DOHH2 (cell line): ENCODE measurements around the gene HSPB3.

Experiments
- H3F3A ChIP-seq: fragments of 200-600 bp; sonication (generic), shearing (Covaris generic); 2 replicates; pipeline ENCODE4 v1.6.0; 2016; ENCODE audit warnings: antibody characterized with exemption, mild to moderate bottlenecking; ENCODE audit not compliant: control insufficient read depth, insufficient read depth
- H3K27ac ChIP-seq: fragments of 200-600 bp; sonication (generic); 2 replicates; pipeline ENCODE4 v1.5.1; 2014; ENCODE audit warnings: low read depth, mild to moderate bottlenecking, low read length, moderate library complexity
- H3K27me3 ChIP-seq: fragments of 200-600 bp; sonication (generic); 2 replicates; pipeline ENCODE4 v1.6.1; 2014; ENCODE audit warnings: mild to moderate bottlenecking, low read length, mixed read lengths; ENCODE audit not compliant: control insufficient read depth
- H3K36me3 ChIP-seq: fragments of 200-600 bp; sonication (generic); 2 replicates; pipeline ENCODE4 v1.6.1; 2014; ENCODE audit warnings: mild to moderate bottlenecking, low read length, moderate library complexity, mixed read lengths; ENCODE audit not compliant: control insufficient read depth
- H3K4me1 ChIP-seq: fragments of 200-600 bp; sonication (generic); 2 replicates; pipeline ENCODE4 v1.6.1; 2014; ENCODE audit warnings: mild to moderate bottlenecking, low read length, mixed read lengths; ENCODE audit not compliant: control insufficient read depth
- H3K4me2 ChIP-seq: fragments of 200-600 bp; sonication (generic); 2 replicates; pipeline ENCODE4 v1.6.0; 2014; ENCODE audit warnings: mild to moderate bottlenecking, low read length, moderate library complexity
- H3K4me3 ChIP-seq: fragments of 200-600 bp; sonication (generic); 2 replicates; pipeline ENCODE4 v1.5.1; 2014; ENCODE audit warnings: mild to moderate bottlenecking, low read length, mixed read lengths
- H3K79me2 ChIP-seq: fragments of 200-600 bp; sonication (generic); 2 replicates; pipeline ENCODE4 v1.6.1; 2014; ENCODE audit warnings: mild to moderate bottlenecking, low read length, mixed read lengths; ENCODE audit not compliant: control insufficient read depth
- H3K9me2 ChIP-seq: fragments of 200-600 bp; sonication (generic); replicated peaks from 2 replicates; pipeline ENCODE4 v1.6.1; 2014; ENCODE audit warnings: mild to moderate bottlenecking, low read length, mixed read lengths; ENCODE audit not compliant: control insufficient read depth
- H3K9me3 ChIP-seq: fragments of 200-600 bp; sonication (generic); 2 replicates; pipeline ENCODE4 v1.6.1; 2014; ENCODE audit warnings: antibody characterized with exemption, low read length, mixed read lengths; ENCODE audit not compliant: control insufficient read depth, insufficient read depth
- H4K20me1 ChIP-seq: fragments of 200-600 bp; sonication (generic); 2 replicates; pipeline ENCODE4 v1.6.0; 2014; ENCODE audit warnings: low read depth, mild to moderate bottlenecking, antibody characterized with exemption, low read length, moderate library complexity; ENCODE audit not compliant: control insufficient read depth, insufficient read depth
- EZH2phosphoT487 ChIP-seq: fragments of 200-600 bp; sonication (generic); IDR thresholded peaks from 2 replicates; pipeline ENCODE4 v1.6.1; 2017; ENCODE audit warnings: borderline replicate concordance, mild to moderate bottlenecking, antibody characterized with exemption, low read length, moderate library complexity, mixed read lengths
- TF ChIP-seq, protein P1 (sequence below): fragments of 200-600 bp; sonication (generic); IDR thresholded peaks from one replicate; pipeline ENCODE4 v1.5.1; 2014; ENCODE audit warnings: antibody characterized with exemption, mild to moderate bottlenecking, low read depth, low read length; ENCODE audit not compliant: poor library complexity, severe bottlenecking

The HSPB3 gene

DNA sequence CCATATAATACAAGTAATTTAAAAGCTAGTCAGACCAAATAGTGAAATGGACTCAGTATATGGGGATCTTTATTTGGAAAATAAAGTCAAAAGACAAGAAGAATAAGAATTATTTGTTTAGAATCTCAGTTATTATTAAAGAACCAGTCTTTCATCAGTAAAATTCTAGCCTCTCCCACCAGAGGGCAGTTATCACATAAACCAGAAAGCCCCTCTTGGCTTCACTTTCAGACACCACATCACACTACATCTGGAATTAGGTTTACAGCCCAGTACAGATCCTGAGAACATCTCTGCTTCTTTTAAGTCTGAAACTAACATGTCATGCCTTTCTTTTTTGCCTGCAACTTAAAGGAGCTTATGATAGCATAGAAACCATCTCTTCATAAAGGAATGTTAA, 12.2 kb upstream of the HSPB3 start:
- peaks cover 29% of the 10 kb centered on the region for H3K4me1 ChIP-seq
- TF ChIP-seq EZH2phosphoT487: no peak
- TF ChIP-seq, protein P1, sequence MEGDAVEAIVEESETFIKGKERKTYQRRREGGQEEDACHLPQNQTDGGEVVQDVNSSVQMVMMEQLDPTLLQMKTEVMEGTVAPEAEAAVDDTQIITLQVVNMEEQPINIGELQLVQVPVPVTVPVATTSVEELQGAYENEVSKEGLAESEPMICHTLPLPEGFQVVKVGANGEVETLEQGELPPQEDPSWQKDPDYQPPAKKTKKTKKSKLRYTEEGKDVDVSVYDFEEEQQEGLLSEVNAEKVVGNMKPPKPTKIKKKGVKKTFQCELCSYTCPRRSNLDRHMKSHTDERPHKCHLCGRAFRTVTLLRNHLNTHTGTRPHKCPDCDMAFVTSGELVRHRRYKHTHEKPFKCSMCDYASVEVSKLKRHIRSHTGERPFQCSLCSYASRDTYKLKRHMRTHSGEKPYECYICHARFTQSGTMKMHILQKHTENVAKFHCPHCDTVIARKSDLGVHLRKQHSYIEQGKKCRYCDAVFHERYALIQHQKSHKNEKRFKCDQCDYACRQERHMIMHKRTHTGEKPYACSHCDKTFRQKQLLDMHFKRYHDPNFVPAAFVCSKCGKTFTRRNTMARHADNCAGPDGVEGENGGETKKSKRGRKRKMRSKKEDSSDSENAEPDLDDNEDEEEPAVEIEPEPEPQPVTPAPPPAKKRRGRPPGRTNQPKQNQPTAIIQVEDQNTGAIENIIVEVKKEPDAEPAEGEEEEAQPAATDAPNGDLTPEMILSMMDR: peak; percentile 53
- no peaks in the 10 kb centered on the region for H3K9me2 ChIP-seq
- H3K27me3 ChIP-seq: no peaks in the 10 kb centered on the region
- H3K27ac ChIP-seq: no peak overlapping the region
- H3K79me2 ChIP-seq: no peaks in the 10 kb centered on the region
- no peak overlapping the region for H3K4me3 ChIP-seq
- H4K20me1 ChIP-seq: no peaks in the 10 kb centered on the region
- no peak overlapping the region for H3K4me2 ChIP-seq
- no peaks in the 10 kb centered on the region for H3K9me3 ChIP-seq
- H3F3A ChIP-seq: no peaks in the 10 kb centered on the region
- no peaks in the 10 kb centered on the region for H3K36me3 ChIP-seq

DNA sequence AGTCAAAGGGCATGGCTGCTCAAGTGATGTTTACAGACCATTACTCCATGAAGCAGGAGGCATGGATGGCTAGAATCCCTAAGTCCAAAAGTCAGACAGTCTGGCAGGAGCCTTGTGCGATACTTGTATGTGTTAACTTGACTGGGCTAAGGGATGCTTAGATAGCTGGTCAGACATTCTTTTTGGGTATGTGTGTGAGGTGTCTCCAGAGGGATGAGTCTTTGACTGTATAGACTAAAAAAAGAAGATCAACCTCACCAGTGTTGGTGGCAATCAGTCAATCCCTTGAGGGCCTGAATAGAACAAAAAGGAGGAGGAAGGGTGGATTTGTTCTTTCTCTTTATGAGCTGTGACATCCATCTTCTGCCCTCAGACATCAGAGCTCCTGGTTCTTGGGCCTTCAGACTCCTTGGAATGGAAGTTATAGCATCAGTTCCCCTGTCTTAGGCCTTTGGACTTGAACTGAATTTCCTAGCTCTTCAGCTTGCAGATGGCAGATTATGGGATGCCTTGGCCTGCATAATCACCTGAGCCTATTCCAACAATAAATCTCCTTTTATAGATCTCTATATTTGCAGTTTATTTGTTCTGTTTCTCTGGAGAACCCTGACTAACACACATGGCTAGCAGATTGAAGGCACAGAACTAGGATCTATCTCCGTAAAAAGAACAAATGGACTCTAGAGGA, 9.7 kb upstream of the HSPB3 start:
- peaks cover 4% of the 10 kb centered on the region; the same call in 1 of the 2 replicates for H3K27me3 ChIP-seq
- H3K36me3 ChIP-seq: no peaks in the 10 kb centered on the region
- peaks cover 5% of the 10 kb centered on the region for H3K4me1 ChIP-seq
- H3K27ac ChIP-seq: no peak overlapping the region
- H4K20me1 ChIP-seq: no peaks in the 10 kb centered on the region
- H3K9me3 ChIP-seq: no peaks in the 10 kb centered on the region
- no peak overlapping the region for H3K4me2 ChIP-seq
- TF ChIP-seq, protein P1: no peak
- TF ChIP-seq EZH2phosphoT487: no peak
- no peak overlapping the region for H3K4me3 ChIP-seq
- no peaks in the 10 kb centered on the region for H3K9me2 ChIP-seq
- no peaks in the 10 kb centered on the region for H3K79me2 ChIP-seq
- no peaks in the 10 kb centered on the region for H3F3A ChIP-seq

GRCh38 chr5:54446379-54446732, 9.1 kb upstream of the HSPB3 start:
- Histone ChIP-seq H3K4me3 (no peak overlapping the region), H3K27me3 (peaks cover 4% of the 10 kb centered on the region; the same call in 1 of the 2 replicates), H3K27ac (no peak overlapping the region), H3K4me2 (no peak overlapping the region), H3K36me3 (no peaks in the 10 kb centered on the region), H3F3A (no peaks in the 10 kb centered on the region), H3K9me2 (no peaks in the 10 kb centered on the region), H3K4me1 (peaks cover under 1% of the 10 kb centered on the region; the same call in 1 of the 2 replicates), H3K79me2 (no peaks in the 10 kb centered on the region), H4K20me1 (no peaks in the 10 kb centered on the region), H3K9me3 (no peaks in the 10 kb centered on the region)
- TF ChIP-seq, protein P1: no peak
- TF ChIP-seq EZH2phosphoT487: no peak
